H1 (cell line): Measurements from ENCODE around the gene STAMBP. TPM values are rescaled to one million over a fixed set of nuclear protein-coding genes. Genes with fewer than 3 reads are reported as not detected.

Source experiments
- CTCF ChIA-PET: fragments of 300-600 bp; sonication (Branson Sonifier 250); formaldehyde crosslinking; loops from one replicate; lab custom pipeline; 2021; ENCODE audit not compliant: partially characterized antibody; lab: Charles Lee
- POLR2A ChIA-PET: fragments of 300-600 bp; sonication (Branson Sonifier 250); formaldehyde crosslinking; loops from one replicate; lab custom pipeline; 2021; ENCODE audit warnings: inconsistent platforms; ENCODE audit not compliant: partially characterized antibody; lab: Charles Lee
- DNase-seq, 2 experiments: peaks; one replicate each; pipeline versions ENCODE4 v3.0.0 to v3.0.0-alpha.2; 2010 to 2022; ENCODE audit warnings: low spot score in 2 of 2, low read depth in 1 of 2, mixed read lengths in 1 of 2
- FAIRE-seq: peaks from 2 replicates; lab custom pipeline; 2011; peaks lifted over from hg19 to GRCh38; lab: Jason Lieb, UNC
- H2AFZ ChIP-seq: 2 replicates; pipeline ENCODE4 v1.8.1; 2012; ENCODE audit warnings: low read length, inconsistent platforms
- H2AK5ac ChIP-seq: 2 replicates; pipeline ENCODE4 v1.6.1; 2013; ENCODE audit warnings: low read depth, low read length
- H2BK120ac ChIP-seq: replicated peaks from 2 replicates; pipeline ENCODE3; 2013; ENCODE audit warnings: low read depth, low read length, inconsistent platforms
- H2BK12ac ChIP-seq: 2 replicates; pipeline ENCODE4 v1.6.1; 2013; ENCODE audit warnings: low read depth, low read length
- H2BK15ac ChIP-seq: 2 replicates; pipeline ENCODE4 v1.6.1; 2013; ENCODE audit warnings: low read length
- H2BK20ac ChIP-seq: 2 replicates; pipeline ENCODE4 v1.6.1; 2013; ENCODE audit warnings: low read length
- H2BK5ac ChIP-seq: 2 replicates; pipeline ENCODE4 v1.6.1; 2013; ENCODE audit warnings: low read depth, low read length
- H3K14ac ChIP-seq: 2 replicates; pipeline ENCODE4 v1.6.1; 2013; ENCODE audit warnings: inconsistent platforms; ENCODE audit not compliant: insufficient read length
- H3K18ac ChIP-seq: 2 replicates; pipeline ENCODE4 v1.6.1; 2013; ENCODE audit warnings: low read length; ENCODE audit errors: extremely low read depth
- H3K23ac ChIP-seq: 2 replicates; pipeline ENCODE4 v1.6.1; 2013; ENCODE audit warnings: inconsistent platforms; ENCODE audit not compliant: insufficient read length
- H3K23me2 ChIP-seq: 2 replicates; pipeline ENCODE4 v1.6.1; 2013; ENCODE audit warnings: low read depth, low read length
- H3K27ac ChIP-seq: 2 replicates; pipeline ENCODE4 v1.6.1; 2011; ENCODE audit warnings: low read depth, low read length, inconsistent platforms
- H3K27me3 ChIP-seq, 4 experiments: replicated peaks in 1 of 4; 1 replicate in 1 of 4; 2 replicates in 3 of 4; pipeline versions ENCODE4 v1.6.1 to v1.8.1; 2011 to 2013; ENCODE audit warnings: low read length in 3 of 4, mild to moderate bottlenecking in 3 of 4, inconsistent platforms in 2 of 4, mixed read lengths in 2 of 4, moderate library complexity in 1 of 4; ENCODE audit not compliant: control insufficient read depth in 3 of 4, insufficient read depth in 3 of 4; ENCODE audit errors: extremely low read depth in 1 of 4
- H3K36me3 ChIP-seq, 4 experiments: 2 replicates each; pipeline versions ENCODE4 v1.6.1 to v1.8.1; 2011 to 2013; ENCODE audit warnings: mild to moderate bottlenecking in 4 of 4, low read length in 3 of 4, moderate library complexity in 2 of 4, control low read depth in 1 of 4, inconsistent platforms in 1 of 4; ENCODE audit not compliant: insufficient read depth in 4 of 4, control insufficient read depth in 2 of 4
- H3K4ac ChIP-seq: replicated peaks from 2 replicates; pipeline ENCODE3; 2013; ENCODE audit warnings: low read length, low read depth, mixed read lengths, inconsistent platforms; ENCODE audit not compliant: insufficient read length
- H3K4me1 ChIP-seq, 4 experiments: replicated peaks in 1 of 4; 1 replicate in 1 of 4; 2 replicates in 3 of 4; pipeline versions ENCODE4 v1.6.1 to v1.8.1; 2011 to 2013; ENCODE audit warnings: low read length in 3 of 4, inconsistent platforms in 2 of 4, mixed read lengths in 1 of 4; ENCODE audit not compliant: insufficient read depth in 4 of 4, control insufficient read depth in 3 of 4
- H3K4me2 ChIP-seq, 2 experiments: 2 replicates each; pipeline versions ENCODE4 v1.6.1 to v1.8.1; 2011 to 2013; ENCODE audit warnings: low read depth in 2 of 2, low read length in 2 of 2, control low read depth in 1 of 2, inconsistent platforms in 1 of 2, mild to moderate bottlenecking in 1 of 2; ENCODE audit not compliant: insufficient read depth in 1 of 2
- H3K4me3 ChIP-seq, 4 experiments: fragments of 200-600, 300-600 bp in 1 of 4; sonication (generic), shearing (Covaris generic), sonication (Bioruptor Twin) in 1 of 4; 2 replicates each; pipeline versions ENCODE4 v1.5.1 to v1.8.1; 2011 to 2016; ENCODE audit warnings: low read length in 4 of 4, low read depth in 3 of 4, control low read depth in 2 of 4, inconsistent platforms in 2 of 4, mild to moderate bottlenecking in 2 of 4, mixed read lengths in 1 of 4, moderate library complexity in 1 of 4; ENCODE audit not compliant: insufficient read depth in 2 of 4; ENCODE audit errors: extremely low read depth in 1 of 4
- H3K56ac ChIP-seq: replicated peaks from 2 replicates; pipeline ENCODE3; 2013; ENCODE audit warnings: low read depth, mild to moderate bottlenecking, mixed read lengths, low read length, inconsistent platforms; ENCODE audit not compliant: insufficient read length
- H3K79me1 ChIP-seq: 2 replicates; pipeline ENCODE4 v1.6.1; 2013; ENCODE audit warnings: low read depth, low read length, control low read depth
- H3K79me2 ChIP-seq, 2 experiments: 2 replicates each; pipeline versions ENCODE4 v1.6.1 to v1.8.1; 2012 to 2013; ENCODE audit warnings: low read length in 2 of 2, mild to moderate bottlenecking in 2 of 2, inconsistent platforms in 1 of 2; ENCODE audit not compliant: insufficient read depth in 2 of 2, control insufficient read depth in 1 of 2
- H3K9ac ChIP-seq, 4 experiments: replicated peaks in 1 of 4; 1 replicate in 1 of 4; 2 replicates in 3 of 4; pipeline versions ENCODE4 v1.6.1 to v1.8.1; 2011 to 2013; ENCODE audit warnings: low read depth in 3 of 4, low read length in 3 of 4, control low read depth in 2 of 4, mild to moderate bottlenecking in 2 of 4, moderate library complexity in 2 of 4, inconsistent platforms in 1 of 4; ENCODE audit errors: extremely low read depth in 1 of 4
- H3K9me3 ChIP-seq, 2 experiments: 2 replicates each; pipeline versions ENCODE4 v1.6.1 to v1.8.1; 2012 to 2013; ENCODE audit warnings: mild to moderate bottlenecking in 2 of 2, moderate library complexity in 2 of 2, control low read depth in 1 of 2, inconsistent platforms in 1 of 2, low read depth in 1 of 2, low read length in 1 of 2, mixed read lengths in 1 of 2; ENCODE audit not compliant: insufficient read depth in 2 of 2
- H4K20me1 ChIP-seq, 2 experiments: replicated peaks in 1 of 2; 2 replicates each; pipeline versions ENCODE3 to v1.8.1; 2011 to 2013; ENCODE audit warnings: inconsistent platforms in 2 of 2, low read length in 2 of 2, mild to moderate bottlenecking in 1 of 2; ENCODE audit not compliant: insufficient read depth in 2 of 2, control insufficient read depth in 1 of 2
- H4K5ac ChIP-seq: 2 replicates; pipeline ENCODE4 v1.6.1; 2013; ENCODE audit warnings: low read length, low read depth, mixed read lengths, inconsistent platforms; ENCODE audit not compliant: insufficient read length
- H4K8ac ChIP-seq: 2 replicates; pipeline ENCODE4 v1.8.0; 2013; ENCODE audit warnings: mild to moderate bottlenecking, moderate library complexity, low read length, inconsistent platforms; ENCODE audit not compliant: insufficient read depth; ENCODE audit errors: extremely low read depth
- H4K91ac ChIP-seq: replicated peaks from 2 replicates; pipeline ENCODE3; 2013; ENCODE audit warnings: low read length, mixed read lengths, inconsistent platforms; ENCODE audit not compliant: insufficient read length
- CBX8 ChIP-seq: fragments of 300-800, 300-1000 bp; sonication (generic); IDR thresholded peaks from 2 replicates; pipeline ENCODE4 v1.7.1; 2016; ENCODE audit warnings: low read depth, low read length, borderline replicate concordance
- CTBP2 ChIP-seq: IDR thresholded peaks from 2 replicates; pipeline ENCODE4 v1.7.0; 2011; ENCODE audit warnings: borderline replicate concordance, mild to moderate bottlenecking, moderate library complexity, mixed read lengths, low read length; ENCODE audit not compliant: insufficient read depth, insufficient read length
- EGR1 ChIP-seq: IDR thresholded peaks from 2 replicates; pipeline ENCODE4 v1.6.1; 2011; ENCODE audit warnings: low read depth, low read length, borderline replicate concordance
- SP1 ChIP-seq: IDR thresholded peaks from 2 replicates; pipeline ENCODE4 v1.6.1; 2011; ENCODE audit warnings: low read depth, low read length
- USF2 ChIP-seq: IDR thresholded peaks from 2 replicates; pipeline ENCODE4 v1.6.1; 2011; ENCODE audit warnings: low read length, improper control_type of control experiment
- WGBS, 2 experiments: shearing (Covaris generic) in 1 of 2; methylation state at CpG; one replicate each; pipeline versions ENCODE4 v1.1.6 to v1.1.7; 2013 to 2015; ENCODE audit warnings: low lambda C conversion rate in 2 of 2, mixed read lengths in 2 of 2, inconsistent platforms in 1 of 2, low coverage in 1 of 2, missing lambda C conversion rate in 1 of 2; ENCODE audit not compliant: insufficient replicate concordance in 2 of 2, insufficient coverage in 1 of 2, insufficient read length in 1 of 2; ENCODE audit errors: extremely low coverage in 1 of 2, missing lambda C conversion rate in 1 of 2; 5-methylcytosine and 5-hydroxymethylcytosine counted together
- polyA plus RNA-seq, 7 experiments: library from polyadenylated mRNA; depleted of rRNA in 3 of 7; stranded (reverse) in 5 of 7; unstranded in 2 of 7; fragments of >200 nt in 5 of 7; fragments of 200-250 nt in 2 of 7; gene quantifications; 1 replicate in 5 of 7; 2 replicates in 1 of 7; 4 replicates in 1 of 7; pipeline versions ENCODE4 v1.2.1 to v1.2.3, GENCODE V29; 2011 to 2013; ENCODE audit warnings: missing spikeins in 2 of 7, mixed read lengths in 2 of 7
- total RNA-seq: library from RNA; stranded (reverse); fragmentation: NEBNext Ultra II Directional; extraction: Animal tissue kit (Norgen Biotek cat#: 25700); gene quantifications from 2 replicates; pipeline ENCODE4 v1.2.1, GENCODE V29; 2021

Gene STAMBP
- total and polyA plus RNA-seq, 2 of the 8 experiments (the other 6 are each of a cell fraction or from before 2014, with no cell fraction given): 35.8 to 49.7 TPM

DNA sequence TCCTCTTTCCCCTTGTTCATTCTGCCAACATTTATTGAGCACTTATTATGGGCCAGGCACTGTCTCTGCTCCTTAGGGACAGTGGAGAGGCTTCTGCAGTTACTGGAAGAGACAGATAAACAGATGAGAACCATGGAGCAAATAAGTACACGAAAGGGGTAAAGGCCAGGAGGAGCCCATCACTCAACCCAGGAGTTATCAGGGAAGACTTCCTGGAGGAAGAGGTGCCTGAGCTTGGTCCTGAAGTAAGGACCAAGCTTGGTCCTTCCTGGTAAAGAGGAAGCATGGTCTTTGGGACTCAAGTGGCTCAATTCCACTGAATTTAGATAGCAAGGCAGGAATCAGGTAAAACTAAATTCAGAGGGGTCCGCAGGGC lies 65.7 kb downstream of the STAMBP start:
- H2BK15ac ChIP-seq: no peak overlapping the region
- H3K14ac ChIP-seq: no peak overlapping the region
- no peaks in the 10 kb centered on the region for H3K9me3 ChIP-seq
- no peak for DNase-seq
- FAIRE-seq: no peak
- H3K4me3 ChIP-seq: no peak overlapping the region
- no peak overlapping the region for H3K27ac ChIP-seq
- H4K8ac ChIP-seq: no peak overlapping the region
- H3K4me2 ChIP-seq: no peak overlapping the region
- no peak overlapping the region for H3K18ac ChIP-seq
- WGBS, 2 experiments: 80% methylated on average over 2 of the region's 2 CpGs; no CpG with 5 or more reads in 1 of the 2 experiments
- peaks cover 0 to 7% (median 4%) of the 10 kb centered on the region in 4 experiments; a peak in 4 of 7 replicates for H3K4me1 ChIP-seq
- H3K23me2 ChIP-seq: no peaks in the 10 kb centered on the region
- H4K20me1 ChIP-seq: no peaks in the 10 kb centered on the region
- no peak overlapping the region for H2BK120ac ChIP-seq
- CTCF ChIA-PET: interaction anchor here (0.5 to 1.7 kb wide), 6 partner anchors 9 to 70 kb away, joined by 3 to 5 read pairs (median 3); no protein-coding TSS in a partner anchor
- no peak overlapping the region for H3K23ac ChIP-seq
- no peak overlapping the region for H3K4ac ChIP-seq
- H3K56ac ChIP-seq: no peak overlapping the region
- no peak overlapping the region for H2AK5ac ChIP-seq
- H3K27me3 ChIP-seq: no peaks in the 10 kb centered on the region
- no peaks in the 10 kb centered on the region for H3K79me1 ChIP-seq
- no peak overlapping the region for H4K5ac ChIP-seq
- no peak overlapping the region for H2BK20ac ChIP-seq
- H2AFZ ChIP-seq: no peak overlapping the region
- no peaks in the 10 kb centered on the region for H3K79me2 ChIP-seq
- H3K36me3 ChIP-seq: no peaks in the 10 kb centered on the region
- H2BK12ac ChIP-seq: no peak overlapping the region
- H3K9ac ChIP-seq: no peak overlapping the region
- POLR2A ChIA-PET: no interaction called here
- no peak overlapping the region for H2BK5ac ChIP-seq
- H4K91ac ChIP-seq: no peak overlapping the region
- no peak for TF ChIP-seq CBX8
- TF ChIP-seq EGR1: no peak
- TF ChIP-seq SP1: no peak
- no peak for TF ChIP-seq CTBP2
- TF ChIP-seq USF2: no peak
